HEK293 (cell line): ENCODE data around the gene CCDC102B.

Source experiments
- CTCF ChIA-PET: fragments of 350-600 bp; formaldehyde crosslinking; extraction: SDS; loops from one replicate; lab custom pipeline; 2021; ENCODE audit warnings: antibody characterized with exemption; lab: Yijun Ruan, JAX
- POLR2A ChIA-PET: fragments of 300-600 bp; formaldehyde crosslinking; extraction: SDS; loops from one replicate; lab custom pipeline; 2020; ENCODE audit warnings: antibody characterized with exemption, inconsistent platforms; lab: Yijun Ruan, JAX
- H3K27ac ChIP-seq: fragments of 200-500 bp; sonication (Bioruptor generic); 2 replicates; pipeline ENCODE4 v1.5.1; 2014; ENCODE audit warnings: low read depth, low read length, control low read depth, inconsistent platforms; ENCODE audit errors: extremely low read depth
- H3K36me3 ChIP-seq, 2 experiments: fragments of 200-500 bp in 1 of 2; sonication (Bioruptor generic) in 1 of 2; 1 replicate in 1 of 2; 2 replicates in 1 of 2; pipeline ENCODE4 v1.5.1; 2014 to 2017; ENCODE audit warnings: inconsistent platforms in 2 of 2, low read length in 2 of 2; ENCODE audit not compliant: control insufficient read depth in 2 of 2, insufficient read depth in 1 of 2
- H3K4me1 ChIP-seq: fragments of 200-500 bp; sonication (Bioruptor generic); 2 replicates; pipeline ENCODE4 v1.5.1; 2014; ENCODE audit warnings: mild to moderate bottlenecking, low read length, inconsistent platforms; ENCODE audit not compliant: control insufficient read depth, insufficient read depth
- H3K4me3 ChIP-seq: 2 replicates; pipeline ENCODE4 v1.5.1; 2011; ENCODE audit warnings: low read depth, mild to moderate bottlenecking, control low read depth, low read length, moderate library complexity
- H3K9me3 ChIP-seq: fragments of 200-500 bp; sonication (Bioruptor generic); 2 replicates; pipeline ENCODE4 v1.5.1; 2014; ENCODE audit warnings: low read depth, low read length, inconsistent platforms; ENCODE audit not compliant: control insufficient read depth, insufficient read depth
- HOXA7 ChIP-seq: sonication (generic); formaldehyde crosslinking; IDR thresholded peaks from 2 replicates; pipeline ENCODE4 v1.8.1; 2022; ENCODE audit warnings: missing genetic modification reagents, borderline replicate concordance
- KLF1 ChIP-seq: fragments of 450-650 bp; formaldehyde crosslinking; IDR thresholded peaks from 2 replicates; pipeline ENCODE4 v1.5.1; 2016; ENCODE audit warnings: missing biosample characterization, missing genetic modification characterization
- PRDM1 ChIP-seq: fragments of 450-650 bp; formaldehyde crosslinking; IDR thresholded peaks from 2 replicates; pipeline ENCODE4; 2016; ENCODE audit warnings: missing biosample characterization, missing genetic modification characterization
- SCRT2 ChIP-seq: fragments of 450-650 bp; formaldehyde crosslinking; IDR thresholded peaks from 2 replicates; pipeline ENCODE4 v1.5.1; 2016; ENCODE audit warnings: missing biosample characterization, missing genetic modification characterization
- SP3 ChIP-seq: fragments of 450-650 bp; formaldehyde crosslinking; IDR thresholded peaks from 2 replicates; pipeline ENCODE4 v1.5.1; 2016; ENCODE audit warnings: missing biosample characterization, missing genetic modification characterization
- ZBTB48 ChIP-seq: fragments of 450-650 bp; formaldehyde crosslinking; IDR thresholded peaks from 2 replicates; pipeline ENCODE4 v1.5.1; 2016; ENCODE audit warnings: missing biosample characterization, missing genetic modification characterization
- ZBTB7A ChIP-seq: fragments of 450-650 bp; formaldehyde crosslinking; IDR thresholded peaks from 2 replicates; pipeline ENCODE4 v1.5.1; 2016; ENCODE audit warnings: low read depth, missing biosample characterization, missing genetic modification characterization
- ZFHX2 ChIP-seq: fragments of 450-650 bp; formaldehyde crosslinking; conservative IDR thresholded peaks from 2 replicates; pipeline ENCODE4 v1.5.1; 2016; ENCODE audit warnings: missing biosample characterization, missing genetic modification characterization
- ZIC2 ChIP-seq: fragments of 450-650 bp; formaldehyde crosslinking; IDR thresholded peaks from 2 replicates; pipeline ENCODE4 v1.5.1; 2016; ENCODE audit warnings: missing biosample characterization, missing genetic modification characterization
- ZNF133 ChIP-seq: fragments of 450-650 bp; formaldehyde crosslinking; IDR thresholded peaks from 2 replicates; pipeline ENCODE4 v1.5.1; 2016; ENCODE audit warnings: missing biosample characterization, missing genetic modification characterization
- ZNF280C ChIP-seq: fragments of 450-650 bp; formaldehyde crosslinking; IDR thresholded peaks from 2 replicates; pipeline ENCODE4 v1.5.1; 2016; ENCODE audit warnings: missing biosample characterization, missing genetic modification characterization
- ZNF311 ChIP-seq: fragments of 450-650 bp; formaldehyde crosslinking; IDR thresholded peaks from 2 replicates; pipeline ENCODE4 v1.5.1; 2017; ENCODE audit warnings: missing biosample characterization, missing genetic modification characterization, borderline replicate concordance
- ZNF362 ChIP-seq: fragments of 450-650 bp; formaldehyde crosslinking; IDR thresholded peaks from 2 replicates; pipeline ENCODE4 v1.5.1; 2016; ENCODE audit warnings: missing biosample characterization, missing genetic modification characterization
- ZNF394 ChIP-seq: fragments of 450-650 bp; formaldehyde crosslinking; IDR thresholded peaks from 2 replicates; pipeline ENCODE4 v1.5.1; 2016; ENCODE audit warnings: missing biosample characterization, missing genetic modification characterization, mild to moderate bottlenecking, moderate library complexity, borderline replicate concordance
- ZNF416 ChIP-seq: fragments of 450-650 bp; formaldehyde crosslinking; IDR thresholded peaks from 2 replicates; pipeline ENCODE4 v1.5.1; 2016; ENCODE audit warnings: missing biosample characterization, missing genetic modification characterization
- ZNF510 ChIP-seq: fragments of 450-650 bp; formaldehyde crosslinking; IDR thresholded peaks from 2 replicates; pipeline ENCODE4 v1.5.1; 2018; ENCODE audit warnings: mild to moderate bottlenecking, missing genetic modification characterization, missing biosample characterization; ENCODE audit not compliant: insufficient replicate concordance
- ZNF530 ChIP-seq: fragments of 450-650 bp; formaldehyde crosslinking; IDR thresholded peaks from 2 replicates; pipeline ENCODE4 v1.5.1; 2016; ENCODE audit warnings: low read depth, missing biosample characterization, missing genetic modification characterization
- ZNF544 ChIP-seq: fragments of 450-650 bp; formaldehyde crosslinking; IDR thresholded peaks from 2 replicates; pipeline ENCODE4 v1.5.0; 2017; ENCODE audit warnings: missing biosample characterization, missing genetic modification characterization
- ZNF610 ChIP-seq: fragments of 450-650 bp; formaldehyde crosslinking; IDR thresholded peaks from 2 replicates; pipeline ENCODE4 v1.5.1; 2016; ENCODE audit warnings: missing biosample characterization, missing genetic modification characterization, borderline replicate concordance
- ZNF623 ChIP-seq: fragments of 450-650 bp; formaldehyde crosslinking; IDR thresholded peaks from 2 replicates; pipeline ENCODE4 v1.5.1; 2016; ENCODE audit warnings: missing biosample characterization, missing genetic modification characterization
- ZNF707 ChIP-seq: fragments of 450-650 bp; formaldehyde crosslinking; IDR thresholded peaks from 2 replicates; pipeline ENCODE4 v1.5.1; 2016; ENCODE audit warnings: missing biosample characterization, missing genetic modification characterization
- ZNF837 ChIP-seq: fragments of 450-650 bp; formaldehyde crosslinking; IDR thresholded peaks from 2 replicates; pipeline ENCODE4 v1.5.1; 2016; ENCODE audit warnings: missing biosample characterization, missing genetic modification characterization
- ZSCAN16 ChIP-seq: fragments of 450-650 bp; formaldehyde crosslinking; IDR thresholded peaks from 2 replicates; pipeline ENCODE4 v1.5.1; 2016; ENCODE audit warnings: missing biosample characterization, missing genetic modification characterization
- ZSCAN30 ChIP-seq: fragments of 450-650 bp; IDR thresholded peaks from 2 replicates; pipeline ENCODE4 v1.5.1; 2018; ENCODE audit warnings: missing biosample characterization, mild to moderate bottlenecking, missing genetic modification characterization, moderate library complexity
- ZSCAN5A ChIP-seq: fragments of 450-650 bp; formaldehyde crosslinking; IDR thresholded peaks from 2 replicates; pipeline ENCODE4 v1.5.1; 2016; ENCODE audit warnings: missing biosample characterization, missing genetic modification characterization

Gene CCDC102B

GRCh38 chr18:68818584-68818983, 20.7 kb downstream of the CCDC102B start:
- POLR2A ChIA-PET, result no interaction called here

GRCh38 chr18:68822926-68823325, 25.0 kb downstream of the CCDC102B start:
- CTCF ChIA-PET, result no interaction called here
- H3K9me3 ChIP-seq, result no peaks in the 10 kb centered on the region
- POLR2A ChIA-PET, result no interaction called here
- no peaks in the 10 kb centered on the region for H3K36me3 ChIP-seq
- H3K4me3 ChIP-seq, result no peak overlapping the region
- no peak for TF ChIP-seq ZNF311 (tag by site-specific recombination)
- TF ChIP-seq ZNF707, result no peak
- no peak for TF ChIP-seq ZNF133 (tag by site-specific recombination)
- TF ChIP-seq, all 188 proteins: peak for 0
- Histone ChIP-seq H3K27ac (no peak overlapping the region), H3K4me1 (no peaks in the 10 kb centered on the region)

More at GRCh38 chr18:68818584-68818983, 20.7 kb downstream of the CCDC102B start:
- H3K36me3 ChIP-seq, result no peaks in the 10 kb centered on the region
- no peaks in the 10 kb centered on the region for H3K9me3 ChIP-seq
- H3K4me1 ChIP-seq, result no peaks in the 10 kb centered on the region
- TF ChIP-seq ZNF610 (no peak), ZSCAN16 (tag by site-specific recombination) (no peak), SCRT2 (tag by site-specific recombination) (no peak)
- no peak overlapping the region for H3K27ac ChIP-seq
- H3K4me3 ChIP-seq, result no peak overlapping the region
- CTCF ChIA-PET, result no interaction called here

- Histone ChIP-seq H3K4me3 (no peak overlapping the region), H3K36me3 (no peaks in the 10 kb centered on the region), H3K4me1 (no peaks in the 10 kb centered on the region), H3K27ac (no peak overlapping the region), H3K9me3 (no peaks in the 10 kb centered on the region)
- CTCF ChIA-PET, result no interaction called here
- TF ChIP-seq ZNF280C (tag by site-specific recombination) (no peak), SP3 (tag by site-specific recombination) (no peak), ZNF530 (tag by site-specific recombination) (no peak), ZNF544 (tag by site-specific recombination) (no peak)
- TF ChIP-seq, all 188 proteins: peak for 0
- POLR2A ChIA-PET, result no interaction called here
Observed at GRCh38 chr18:68826121-68826520, 28.2 kb downstream of the CCDC102B start.

GRCh38 chr18:68830256-68831045, 32.6 kb downstream of the CCDC102B start:
- POLR2A ChIA-PET, result no interaction called here
- H3K4me3 ChIP-seq, result no peak overlapping the region
- CTCF ChIA-PET, result no interaction called here
- no peaks in the 10 kb centered on the region for H3K9me3 ChIP-seq
- H3K36me3 ChIP-seq, result no peaks in the 10 kb centered on the region
- no peaks in the 10 kb centered on the region for H3K4me1 ChIP-seq
- H3K27ac ChIP-seq, result no peak overlapping the region
- TF ChIP-seq ZFHX2 (tag by site-specific recombination), result no peak
- no peak for TF ChIP-seq ZNF837 (tag by site-specific recombination)
- TF ChIP-seq ZSCAN30 (tag by site-specific recombination), result no peak
- no peak for TF ChIP-seq KLF1 (tag by site-specific recombination)
- no peak for TF ChIP-seq ZNF394 (tag by site-specific recombination)
- TF ChIP-seq ZBTB7A, result no peak
- no peak for TF ChIP-seq ZBTB48 (tag by site-specific recombination)
- no peak for TF ChIP-seq ZNF416
- TF ChIP-seq ZNF510 (tag by site-specific recombination), result no peak
- no peak for TF ChIP-seq ZNF362 (tag by site-specific recombination)
- no peak for TF ChIP-seq ZIC2
- no peak for TF ChIP-seq ZNF623
- TF ChIP-seq ZSCAN5A, result no peak
- no peak for TF ChIP-seq HOXA7 (CRISPR knock-in tag)
- TF ChIP-seq PRDM1 (tag by site-specific recombination), result no peak
